HepG2 (cell line): ENCODE measurements around the gene EMP2. TPM values are rescaled to one million over a fixed set of nuclear protein-coding genes. Genes with fewer than 3 reads are reported as not detected.

ENCODE experiments used
- AHR ChIP-seq: IDR thresholded peaks from 2 replicates; pipeline ENCODE4 v1.6.1; 2018; ENCODE audit warnings: missing genetic modification reagents, missing compliant biosample characterization
- BHLHE40 ChIP-seq: IDR thresholded peaks from 2 replicates; pipeline ENCODE4 v1.6.1; 2011; ENCODE audit warnings: low read length, improper control_type of control experiment
- CREB1 ChIP-seq, 2 experiments: fragments of 450-650 bp in 1 of 2; IDR thresholded peaks; 2 replicates each; pipeline ENCODE4 v1.6.1; 2016 to 2017; ENCODE audit warnings: control low read depth in 1 of 2, mild to moderate bottlenecking in 1 of 2, missing compliant biosample characterization in 1 of 2, missing genetic modification characterization in 1 of 2
- EEA1 ChIP-seq: sonication (generic); formaldehyde crosslinking; IDR thresholded peaks from 2 replicates; pipeline ENCODE4 v1.5.1; 2020; ENCODE audit warnings: mild to moderate bottlenecking, missing genetic modification reagents, borderline replicate concordance
- GTF3A ChIP-seq: sonication (generic); formaldehyde crosslinking; conservative IDR thresholded peaks from 2 replicates; pipeline ENCODE4 v1.4.0; 2020; ENCODE audit warnings: mild to moderate bottlenecking, missing genetic modification reagents
- HNRNPH1 ChIP-seq: fragments of 200-400 bp; formaldehyde crosslinking; optimal IDR thresholded peaks from 2 replicates; pipeline ENCODE3; 2017; ENCODE audit warnings: mild to moderate bottlenecking, low read depth, low read length
- PAWR ChIP-seq: sonication (generic); formaldehyde crosslinking; IDR thresholded peaks from 2 replicates; pipeline ENCODE4 v1.4.0; 2020; ENCODE audit warnings: missing genetic modification reagents, mild to moderate bottlenecking, borderline replicate concordance
- PHF5A ChIP-seq: IDR thresholded peaks from one replicate; pipeline ENCODE4 v1.6.1; 2018; ENCODE audit warnings: low read depth, missing genetic modification reagents; ENCODE audit not compliant: unreplicated experiment
- POLR2AphosphoS5 ChIP-seq: IDR thresholded peaks from 2 replicates; pipeline ENCODE4 v1.6.1; 2012; ENCODE audit warnings: low read depth, low read length
- PRPF4 ChIP-seq: fragments of 200-400 bp; formaldehyde crosslinking; IDR thresholded peaks from 2 replicates; pipeline ENCODE4 v1.6.1; 2016; ENCODE audit warnings: low read length, low read depth; ENCODE audit not compliant: poor library complexity, severe bottlenecking
- RORA ChIP-seq: sonication (generic); formaldehyde crosslinking; IDR thresholded peaks from 2 replicates; pipeline ENCODE4 v1.5.0; 2020; ENCODE audit warnings: mild to moderate bottlenecking, missing genetic modification reagents, moderate library complexity
- SOX13 ChIP-seq, 3 experiments: fragments of 450-650 bp in 1 of 3; sonication (generic) in 1 of 3; formaldehyde crosslinking in 1 of 3; IDR thresholded peaks in 2 of 3; conservative IDR thresholded peaks in 1 of 3; 2 replicates each; pipeline versions ENCODE4 v1.5.0 to v1.6.1; 2016 to 2020; ENCODE audit warnings: antibody characterized with exemption in 1 of 3, mild to moderate bottlenecking in 1 of 3, missing compliant biosample characterization in 1 of 3, missing genetic modification reagents in 1 of 3, moderate library complexity in 1 of 3
- SYNCRIP ChIP-seq: fragments of 200-400 bp; formaldehyde crosslinking; IDR thresholded peaks from 2 replicates; pipeline ENCODE4 v1.6.1; 2018; ENCODE audit warnings: mild to moderate bottlenecking, low read depth, low read length; ENCODE audit not compliant: insufficient read depth
- TGIF2 ChIP-seq: IDR thresholded peaks from 2 replicates; pipeline ENCODE4 v1.6.1; 2016; ENCODE audit warnings: control low read depth, missing compliant biosample characterization
- TMF1 ChIP-seq: sonication (generic); formaldehyde crosslinking; IDR thresholded peaks from 2 replicates; pipeline ENCODE4 v1.8.1; 2022; ENCODE audit warnings: low read depth, missing genetic modification reagents
- ZFP36L1 ChIP-seq: sonication (generic); formaldehyde crosslinking; IDR thresholded peaks from 2 replicates; pipeline ENCODE4 v1.8.0; 2022; ENCODE audit warnings: mild to moderate bottlenecking, missing genetic modification reagents, moderate library complexity
- ZNF44 ChIP-seq: sonication (generic); formaldehyde crosslinking; IDR thresholded peaks from 2 replicates; pipeline ENCODE4 v1.5.1; 2020; ENCODE audit warnings: mild to moderate bottlenecking, missing genetic modification reagents
- ZNF547 ChIP-seq: sonication (generic); formaldehyde crosslinking; IDR thresholded peaks from 2 replicates; pipeline ENCODE4 v1.5.1; 2020; ENCODE audit warnings: mild to moderate bottlenecking, missing genetic modification reagents
- ZNF558 ChIP-seq: sonication (generic); formaldehyde crosslinking; IDR thresholded peaks from 2 replicates; pipeline ENCODE4 v1.9.0; 2022; ENCODE audit warnings: mild to moderate bottlenecking, missing genetic modification reagents, borderline replicate concordance
- ZNF562 ChIP-seq: sonication (generic); formaldehyde crosslinking; IDR thresholded peaks from 2 replicates; pipeline ENCODE4 v1.8.0; 2022; ENCODE audit warnings: missing genetic modification reagents, borderline replicate concordance
- polyA plus RNA-seq, 8 experiments: library from polyadenylated mRNA; depleted of rRNA in 3 of 8; stranded (reverse) in 7 of 8; unstranded in 1 of 8; fragments of >200 nt; fragmentation: Illumina TruSeq in 4 of 8; extraction: Trizol in 4 of 8; gene quantifications; 2 replicates each; pipeline versions ENCODE4 v1.2.1 to v1.2.3, GENCODE V29; 2011 to 2016; ENCODE audit warnings: low read depth in 4 of 8, missing spikeins in 1 of 8, mixed read lengths in 1 of 8; ENCODE audit not compliant: insufficient read depth in 1 of 8
- total RNA-seq, 5 experiments: library from RNA; depleted of rRNA; stranded (reverse); fragments of >200 nt; fragmentation: Illumina TruSeq; extraction: Trizol; gene quantifications; 2 replicates each; pipeline ENCODE4 v1.2.3, GENCODE V29; 2016; ENCODE audit warnings: low read depth in 1 of 5
- TF ChIP-seq, protein P1 (sequence below): sonication (generic); formaldehyde crosslinking; IDR thresholded peaks from 2 replicates; pipeline ENCODE4 v1.4.0; 2020; ENCODE audit warnings: mild to moderate bottlenecking, missing genetic modification reagents

EMP2 gene
- total and polyA plus RNA-seq, 2 of the 13 experiments (the other 11 are each of a cell fraction or from before 2014, with no cell fraction given), result 24.6 to 91.2 TPM

DNA sequence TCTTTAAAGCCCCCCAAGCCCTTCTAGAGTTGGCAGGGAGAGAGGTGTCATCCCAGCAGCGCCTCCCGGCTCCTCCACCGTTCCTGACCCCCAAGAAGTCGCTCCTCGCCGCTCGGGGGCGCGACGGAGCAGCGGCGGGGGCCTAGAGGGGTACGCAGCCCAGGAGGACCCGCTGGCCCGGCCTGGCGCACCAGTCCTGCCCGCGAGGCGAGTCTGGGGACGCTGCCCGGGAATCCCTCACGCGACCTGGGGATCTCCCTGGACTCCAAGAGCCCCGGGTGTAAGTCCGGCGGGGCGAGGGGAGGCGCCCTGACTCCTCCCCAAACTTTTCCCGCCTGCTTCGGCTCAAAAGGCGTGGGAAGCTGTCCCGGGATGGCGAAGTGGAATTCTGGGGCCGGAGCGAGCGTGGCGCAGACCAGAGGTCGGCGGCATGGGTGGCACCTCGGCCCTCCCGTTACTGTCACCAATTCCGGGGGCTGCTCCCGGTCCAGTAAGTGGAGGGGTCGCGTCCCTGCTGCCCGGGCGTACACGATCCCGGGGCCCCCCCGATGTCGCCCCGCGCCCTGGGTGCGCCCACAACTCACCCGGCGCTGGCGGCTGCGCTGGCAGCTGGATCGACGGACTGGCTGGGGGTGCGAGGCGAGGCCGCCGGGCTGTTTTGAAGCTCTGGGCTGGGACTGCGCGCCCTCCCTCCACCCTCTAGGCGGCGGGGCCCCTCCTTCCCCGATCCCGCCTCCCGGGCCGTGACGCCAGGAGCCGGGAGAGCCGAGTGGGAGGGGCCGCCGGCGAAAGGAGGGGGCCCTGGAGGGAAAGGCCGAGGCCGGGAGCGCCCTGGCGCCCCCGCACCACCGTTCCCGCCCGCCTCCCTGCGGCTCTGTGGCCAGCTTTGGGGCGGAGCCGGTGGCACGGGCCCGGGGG lies at the start of gene EMP2 (continued):
- TF ChIP-seq CREB1 (IDR thresholded peaks at IDR 0.05), result 0 out of 2 replicates have a peak, but pooled peaks have one; percentile 29
- TF ChIP-seq CREB1 (CRISPR knock-in tag; IDR thresholded peaks at IDR 0.05), result no peak
- TF ChIP-seq AHR (CRISPR knock-in tag), result no peak
- peak; percentile 96 for TF ChIP-seq GTF3A (CRISPR knock-in tag)
- TF ChIP-seq EEA1 (CRISPR knock-in tag), result peak; percentile 82; the same call in 1 of the 2 replicates
- TF ChIP-seq HNRNPH1, result no peak
- no peak; the same call in 1 of the 2 replicates for TF ChIP-seq RORA (CRISPR knock-in tag)
- TF ChIP-seq ZNF558 (CRISPR knock-in tag), result peak; percentile 99
- TF ChIP-seq POLR2AphosphoS5, result peak; percentile 62
- TF ChIP-seq ZFP36L1 (CRISPR knock-in tag), result no peak
- TF ChIP-seq SYNCRIP, result no peak
- TF ChIP-seq TGIF2 (CRISPR knock-in tag), result peak; percentile 28; the same call in 1 of the 2 replicates
- peak; percentile 93 for TF ChIP-seq ZNF547 (CRISPR knock-in tag)
- TF ChIP-seq BHLHE40, result peak; percentile 74; the same call in 1 of the 2 replicates
- TF ChIP-seq TMF1 (CRISPR knock-in tag), result peak; percentile 83; the same call in 1 of the 2 replicates
- TF ChIP-seq PAWR (CRISPR knock-in tag), result no peak; the same call in 1 of the 2 replicates
- no peak; the same call in 1 of the 2 replicates for TF ChIP-seq SOX13 (IDR thresholded peaks at IDR 0.05)
- peak in 1 of 2 experiments; percentile 60; a peak in 1 of 4 replicates for TF ChIP-seq SOX13 (CRISPR knock-in tag; conservative IDR thresholded peaks at IDR 0.05 in 1 of 2, IDR thresholded peaks at IDR 0.05 in 1 of 2)
- TF ChIP-seq PRPF4, result no peak
- TF ChIP-seq, protein P1, sequence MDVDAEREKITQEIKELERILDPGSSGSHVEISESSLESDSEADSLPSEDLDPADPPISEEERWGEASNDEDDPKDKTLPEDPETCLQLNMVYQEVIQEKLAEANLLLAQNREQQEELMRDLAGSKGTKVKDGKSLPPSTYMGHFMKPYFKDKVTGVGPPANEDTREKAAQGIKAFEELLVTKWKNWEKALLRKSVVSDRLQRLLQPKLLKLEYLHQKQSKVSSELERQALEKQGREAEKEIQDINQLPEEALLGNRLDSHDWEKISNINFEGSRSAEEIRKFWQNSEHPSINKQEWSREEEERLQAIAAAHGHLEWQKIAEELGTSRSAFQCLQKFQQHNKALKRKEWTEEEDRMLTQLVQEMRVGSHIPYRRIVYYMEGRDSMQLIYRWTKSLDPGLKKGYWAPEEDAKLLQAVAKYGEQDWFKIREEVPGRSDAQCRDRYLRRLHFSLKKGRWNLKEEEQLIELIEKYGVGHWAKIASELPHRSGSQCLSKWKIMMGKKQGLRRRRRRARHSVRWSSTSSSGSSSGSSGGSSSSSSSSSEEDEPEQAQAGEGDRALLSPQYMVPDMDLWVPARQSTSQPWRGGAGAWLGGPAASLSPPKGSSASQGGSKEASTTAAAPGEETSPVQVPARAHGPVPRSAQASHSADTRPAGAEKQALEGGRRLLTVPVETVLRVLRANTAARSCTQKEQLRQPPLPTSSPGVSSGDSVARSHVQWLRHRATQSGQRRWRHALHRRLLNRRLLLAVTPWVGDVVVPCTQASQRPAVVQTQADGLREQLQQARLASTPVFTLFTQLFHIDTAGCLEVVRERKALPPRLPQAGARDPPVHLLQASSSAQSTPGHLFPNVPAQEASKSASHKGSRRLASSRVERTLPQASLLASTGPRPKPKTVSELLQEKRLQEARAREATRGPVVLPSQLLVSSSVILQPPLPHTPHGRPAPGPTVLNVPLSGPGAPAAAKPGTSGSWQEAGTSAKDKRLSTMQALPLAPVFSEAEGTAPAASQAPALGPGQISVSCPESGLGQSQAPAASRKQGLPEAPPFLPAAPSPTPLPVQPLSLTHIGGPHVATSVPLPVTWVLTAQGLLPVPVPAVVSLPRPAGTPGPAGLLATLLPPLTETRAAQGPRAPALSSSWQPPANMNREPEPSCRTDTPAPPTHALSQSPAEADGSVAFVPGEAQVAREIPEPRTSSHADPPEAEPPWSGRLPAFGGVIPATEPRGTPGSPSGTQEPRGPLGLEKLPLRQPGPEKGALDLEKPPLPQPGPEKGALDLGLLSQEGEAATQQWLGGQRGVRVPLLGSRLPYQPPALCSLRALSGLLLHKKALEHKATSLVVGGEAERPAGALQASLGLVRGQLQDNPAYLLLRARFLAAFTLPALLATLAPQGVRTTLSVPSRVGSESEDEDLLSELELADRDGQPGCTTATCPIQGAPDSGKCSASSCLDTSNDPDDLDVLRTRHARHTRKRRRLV (CRISPR knock-in tag), result no peak
- no peak for TF ChIP-seq PHF5A (CRISPR knock-in tag)
- TF ChIP-seq ZNF44 (CRISPR knock-in tag), result no peak
- TF ChIP-seq ZNF562 (CRISPR knock-in tag), result no peak
